GM12891 (cell line): ENCODE results near the gene CHST4.

Experiments used
- POLR2A ChIP-seq: IDR thresholded peaks from 2 replicates; pipeline ENCODE4 v1.6.1; 2011; ENCODE audit warnings: low read depth, low read length, control low read depth
- POLR2AphosphoS5 ChIP-seq: IDR thresholded peaks from 2 replicates; pipeline ENCODE4 v1.6.1; 2011; ENCODE audit warnings: low read depth, low read length, control low read depth
- TAF1 ChIP-seq: IDR thresholded peaks from 2 replicates; pipeline ENCODE4 v1.6.1; 2011; ENCODE audit warnings: low read depth, low read length, control low read depth

DNA sequence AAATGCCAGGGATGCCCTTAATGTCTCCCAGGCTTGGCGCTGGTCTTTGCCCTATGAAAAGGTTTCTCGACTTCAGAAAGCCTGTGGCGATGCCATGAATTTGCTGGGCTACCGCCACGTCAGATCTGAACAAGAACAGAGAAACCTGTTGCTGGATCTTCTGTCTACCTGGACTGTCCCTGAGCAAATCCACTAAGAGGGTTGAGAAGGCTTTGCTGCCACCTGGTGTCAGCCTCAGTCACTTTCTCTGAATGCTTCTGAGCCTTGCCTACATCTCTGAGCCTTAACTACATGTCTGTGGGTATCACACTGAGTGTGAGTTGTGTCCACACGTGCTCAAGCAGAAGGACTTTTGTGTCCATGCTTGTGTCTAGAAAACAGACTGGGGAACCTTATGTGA is 11.4 kb downstream of the CHST4 start:
- TF ChIP-seq POLR2A (no peak), POLR2AphosphoS5 (no peak), TAF1 (no peak)
